PC-9 (cell line): ENCODE results near the gene MYL12A. TPM values are rescaled to one million over a fixed set of nuclear protein-coding genes. Genes with fewer than 3 reads are reported as not detected.

Source experiments
- BruUV-seq: library from RNA; stranded (reverse); fragments of 400-500 nt; replicated peaks from 2 replicates; lab custom pipeline; 2021; lab: Mats Ljungman, UMichigan
- CTCF ChIA-PET: fragments of 300-600 bp; sonication (Branson Sonifier 250); formaldehyde crosslinking; loops from one replicate; lab custom pipeline; 2022; ENCODE audit warnings: antibody characterized with exemption; lab: Charles Lee
- POLR2A ChIA-PET: fragments of 300-600 bp; sonication (Branson Sonifier 250); formaldehyde crosslinking; loops from one replicate; lab custom pipeline; 2022; ENCODE audit warnings: antibody characterized with exemption; ENCODE audit not compliant: unreplicated experiment; lab: Charles Lee
- DNase-seq, 2 experiments: peaks; one replicate each; pipeline versions ENCODE4 v3.0.0 to v3.0.0-alpha.2; 2015 to 2022; ENCODE audit warnings: mixed read lengths in 1 of 2
- H2AFZ ChIP-seq: fragments of 200-600 bp; sonication (generic); 2 replicates; pipeline ENCODE4 v1.8.1; 2017; ENCODE audit warnings: antibody characterized with exemption
- H3F3A ChIP-seq: fragments of 200-600 bp; sonication (generic); 2 replicates; pipeline ENCODE4 v1.8.1; 2017; ENCODE audit warnings: antibody characterized with exemption, mild to moderate bottlenecking, low read depth; ENCODE audit not compliant: insufficient read depth
- H3K27ac ChIP-seq: fragments of 200-600 bp; sonication (generic); 2 replicates; pipeline ENCODE4 v1.6.1; 2016; ENCODE audit warnings: mixed run types
- H3K27me3 ChIP-seq: fragments of 200-600 bp; sonication (generic); 2 replicates; pipeline ENCODE4 v1.6.1; 2016; ENCODE audit warnings: low read depth, mixed run types; ENCODE audit not compliant: insufficient read depth
- H3K36me3 ChIP-seq: fragments of 200-600 bp; sonication (generic); 2 replicates; pipeline ENCODE4 v1.6.1; 2016; ENCODE audit warnings: low read depth, mixed run types
- H3K4me1 ChIP-seq: fragments of 200-600 bp; sonication (generic); replicated peaks from 2 replicates; pipeline ENCODE4 v1.6.1; 2016; ENCODE audit warnings: mixed run types; ENCODE audit not compliant: insufficient read depth
- H3K4me2 ChIP-seq: fragments of 200-600 bp; sonication (generic); 2 replicates; pipeline ENCODE4 v1.6.1; 2017; ENCODE audit warnings: mixed run types
- H3K4me3 ChIP-seq: fragments of 200-600 bp; sonication (generic); 2 replicates; pipeline ENCODE4 v1.6.1; 2016; ENCODE audit warnings: mixed run types
- H3K79me2 ChIP-seq: fragments of 200-600 bp; sonication (generic); 2 replicates; pipeline ENCODE4 v1.6.1; 2017; ENCODE audit warnings: low read depth, mixed run types
- H3K9me2 ChIP-seq: fragments of 200-600 bp; sonication (generic); 2 replicates; pipeline ENCODE4 v1.8.1; 2017; ENCODE audit warnings: mild to moderate bottlenecking; ENCODE audit not compliant: insufficient read depth
- H3K9me3 ChIP-seq: fragments of 200-600 bp; sonication (generic); 2 replicates; pipeline ENCODE4 v1.8.1; 2016; ENCODE audit warnings: low read depth; ENCODE audit not compliant: insufficient read depth
- H4K20me1 ChIP-seq: fragments of 200-600 bp; sonication (generic); 2 replicates; pipeline ENCODE4 v1.8.1; 2017; ENCODE audit not compliant: insufficient read depth
- CTCF ChIP-seq: fragments of 200-600 bp; sonication (generic); conservative IDR thresholded peaks from 2 replicates; pipeline ENCODE4 v1.6.1; 2017; ENCODE audit warnings: mixed run types, antibody characterized with exemption, mild to moderate bottlenecking, moderate library complexity
- EZH2 ChIP-seq: fragments of 200-600 bp; sonication (generic); IDR thresholded peaks from 2 replicates; pipeline ENCODE4 v1.8.0; 2017; ENCODE audit warnings: antibody characterized with exemption, low read depth
- intact Hi-C: fragments of 100-400 bp; cut with micrococcal nuclease; formaldehyde crosslinking; loops from one replicate; pipeline ENCODE4 v1.10.0; 2022; ENCODE audit not compliant: unreplicated experiment
- total RNA-seq: library from RNA; stranded (reverse); gene quantifications from 2 replicates; pipeline ENCODE4 v1.2.3, GENCODE V29; 2021

MYL12A gene
- total RNA-seq, 1 experiment from 2014 or later, result 532 TPM

- H4K20me1 ChIP-seq, result no peaks in the 10 kb centered on the region
- H3K9me3 ChIP-seq, result no peaks in the 10 kb centered on the region
- H3K36me3 ChIP-seq, result no peaks in the 10 kb centered on the region
- H3K9me2 ChIP-seq, result no peaks in the 10 kb centered on the region
- DNase-seq, result no peak
- no peaks in the 10 kb centered on the region for H3K79me2 ChIP-seq
- peaks cover 35% of the 10 kb centered on the region for H3K4me1 ChIP-seq
- BruUV-seq, result no TSS peak
- no peak overlapping the region for H3K4me2 ChIP-seq
- TF ChIP-seq CTCF (no peak), EZH2 (no peak)
- H3K27ac ChIP-seq, result no peak overlapping the region
- H2AFZ ChIP-seq, result no peak overlapping the region
- intact Hi-C loops, result no loop called here
- ChIA-PET CTCF (no interaction called here), POLR2A (no interaction called here)
- H3K4me3 ChIP-seq, result no peak overlapping the region
- no peaks in the 10 kb centered on the region for H3K27me3 ChIP-seq
- no peaks in the 10 kb centered on the region for H3F3A ChIP-seq
Measured at GRCh38 chr18:3211236-3211992, 36.2 kb upstream of the MYL12A start.

GRCh38 chr18:3212657-3213056 is 34.9 kb upstream of the MYL12A start:
- CTCF ChIA-PET, result no interaction called here
- POLR2A ChIA-PET, result no interaction called here
- peaks cover 33% of the 10 kb centered on the region for H3K4me1 ChIP-seq
- intact Hi-C loops, result no loop called here
- H3K4me3 ChIP-seq, result no peak overlapping the region
- TF ChIP-seq EZH2, result no peak
- no peak for TF ChIP-seq CTCF
- H3K79me2 ChIP-seq, result no peaks in the 10 kb centered on the region
- H3F3A ChIP-seq, result no peaks in the 10 kb centered on the region
- DNase-seq, result no peak
- no peaks in the 10 kb centered on the region for H3K36me3 ChIP-seq
- H3K27ac ChIP-seq, result no peak overlapping the region
- H3K9me3 ChIP-seq, result no peaks in the 10 kb centered on the region
- H3K4me2 ChIP-seq, result no peak overlapping the region
- BruUV-seq, result no TSS peak
- H4K20me1 ChIP-seq, result no peaks in the 10 kb centered on the region
- no peaks in the 10 kb centered on the region for H3K9me2 ChIP-seq
- H3K27me3 ChIP-seq, result no peaks in the 10 kb centered on the region
- peak overlapping the region; percentile 8; the same call in 1 of the 2 replicates for H2AFZ ChIP-seq

GRCh38 chr18:3213300-3214059 is 34.1 kb upstream of the MYL12A start:
- Histone ChIP-seq H3K27ac (no peak overlapping the region), H3K9me3 (no peaks in the 10 kb centered on the region), H3K4me3 (no peak overlapping the region), H4K20me1 (no peaks in the 10 kb centered on the region), H3K4me2 (no peak overlapping the region), H3K79me2 (no peaks in the 10 kb centered on the region), H3K4me1 (peaks cover 34% of the 10 kb centered on the region), H3F3A (no peaks in the 10 kb centered on the region), H3K27me3 (no peaks in the 10 kb centered on the region), H3K36me3 (no peaks in the 10 kb centered on the region), H2AFZ (no peak overlapping the region; the same call in 1 of the 2 replicates), H3K9me2 (no peaks in the 10 kb centered on the region)
- BruUV-seq, result no TSS peak
- TF ChIP-seq EZH2, result no peak
- intact Hi-C loops, result no loop called here
- DNase-seq, result no peak
- POLR2A ChIA-PET, result interaction anchor here (0.6 kb wide), 1 partner anchor 10 kb away, joined by 12 read pairs; no protein-coding TSS in a partner anchor
- CTCF ChIA-PET, result interaction anchor here (0.5 kb wide), 1 partner anchor 18 kb away, joined by 3 read pairs; no protein-coding TSS in a partner anchor
